Neural progenitor cell (in vitro differentiated cells): ENCODE results near the gene ACTR5.

Experiments
- CTCF ChIP-seq: fragments of 200-600 bp; sonication (generic); IDR thresholded peaks from 2 replicates; pipeline ENCODE4 v1.5.1; 2017; ENCODE audit warnings: antibody characterized with exemption, mild to moderate bottlenecking
- EZH2 ChIP-seq: fragments of 200-600 bp; sonication (generic); IDR thresholded peaks from 2 replicates; pipeline ENCODE4 v1.6.1; 2017; ENCODE audit warnings: antibody characterized with exemption, mild to moderate bottlenecking, moderate library complexity

GRCh38 chr20:38754924-38755323, 6.7 kb downstream of the ACTR5 start:
- TF ChIP-seq CTCF: no peak
- no peak for TF ChIP-seq EZH2
